Tibial nerve (tissue), 3 donors: ENCODE results near the gene SCYL2.

ENCODE experiments used
- POLR2A ChIP-seq, 2 donors: fragments of 450-650 bp; IDR thresholded peaks; one replicate each; pipeline ENCODE4 v1.6.1; 2017; ENCODE audit warnings: antibody characterized with exemption in 2 of 2, mild to moderate bottlenecking in 2 of 2, moderate library complexity in 2 of 2
- TF ChIP-seq, protein P1 (sequence below), 5 experiments: fragments of 200-600 bp in 3 of 5; fragments of 450-650 bp in 2 of 5; sonication (generic) in 3 of 5; IDR thresholded peaks; one replicate each; pipeline ENCODE4 v1.5.1; 2016 to 2019; ENCODE audit warnings: antibody characterized with exemption in 5 of 5, mild to moderate bottlenecking in 3 of 5, moderate library complexity in 2 of 5

DNA sequence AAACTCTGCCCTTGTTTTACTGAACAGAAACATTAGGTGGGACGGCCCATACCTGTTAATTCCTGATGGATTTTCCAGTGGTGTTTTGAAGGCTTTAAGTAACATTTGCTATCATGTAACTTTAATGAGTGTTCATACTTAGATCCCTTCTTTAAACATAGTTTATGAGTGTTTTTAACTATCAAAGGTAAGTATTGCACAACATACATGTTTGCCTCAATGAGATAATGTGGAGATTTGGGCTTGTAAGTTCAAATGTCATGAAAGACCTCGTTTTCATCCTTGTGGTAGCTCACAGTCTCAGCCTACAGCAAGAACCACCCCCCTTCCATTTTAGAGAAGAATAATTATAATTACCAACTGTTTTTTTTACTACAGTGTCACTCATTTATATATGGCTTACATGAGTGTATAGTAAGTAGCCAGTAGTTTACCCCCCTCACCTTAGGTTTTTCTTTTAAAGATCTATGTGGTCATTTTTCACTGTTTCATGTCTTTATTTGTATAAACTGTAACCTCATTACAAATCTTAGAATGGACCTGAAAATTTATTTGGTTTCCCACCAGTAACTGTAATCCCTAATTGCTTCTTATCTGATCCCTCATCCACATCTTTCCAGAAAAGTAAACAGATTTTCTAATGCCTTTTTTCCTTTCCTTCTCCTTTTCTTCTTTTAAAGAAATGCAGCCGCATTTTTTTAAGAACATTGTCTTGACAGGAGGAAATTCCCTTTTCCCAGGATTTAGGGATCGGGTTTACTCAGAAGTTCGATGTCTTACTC lies 47.5 kb upstream of the SCYL2 start:
- TF ChIP-seq, protein P1, sequence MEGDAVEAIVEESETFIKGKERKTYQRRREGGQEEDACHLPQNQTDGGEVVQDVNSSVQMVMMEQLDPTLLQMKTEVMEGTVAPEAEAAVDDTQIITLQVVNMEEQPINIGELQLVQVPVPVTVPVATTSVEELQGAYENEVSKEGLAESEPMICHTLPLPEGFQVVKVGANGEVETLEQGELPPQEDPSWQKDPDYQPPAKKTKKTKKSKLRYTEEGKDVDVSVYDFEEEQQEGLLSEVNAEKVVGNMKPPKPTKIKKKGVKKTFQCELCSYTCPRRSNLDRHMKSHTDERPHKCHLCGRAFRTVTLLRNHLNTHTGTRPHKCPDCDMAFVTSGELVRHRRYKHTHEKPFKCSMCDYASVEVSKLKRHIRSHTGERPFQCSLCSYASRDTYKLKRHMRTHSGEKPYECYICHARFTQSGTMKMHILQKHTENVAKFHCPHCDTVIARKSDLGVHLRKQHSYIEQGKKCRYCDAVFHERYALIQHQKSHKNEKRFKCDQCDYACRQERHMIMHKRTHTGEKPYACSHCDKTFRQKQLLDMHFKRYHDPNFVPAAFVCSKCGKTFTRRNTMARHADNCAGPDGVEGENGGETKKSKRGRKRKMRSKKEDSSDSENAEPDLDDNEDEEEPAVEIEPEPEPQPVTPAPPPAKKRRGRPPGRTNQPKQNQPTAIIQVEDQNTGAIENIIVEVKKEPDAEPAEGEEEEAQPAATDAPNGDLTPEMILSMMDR (IDR thresholded peaks at IDR 0.05), result no peak
- no peak for TF ChIP-seq POLR2A (IDR thresholded peaks at IDR 0.05)
